OCI-LY7 (cell line): ENCODE results near the gene ZNF148.

Experiments used
- CTCF ChIP-seq: fragments of 200-600 bp; sonication (generic); conservative IDR thresholded peaks from 2 replicates; pipeline ENCODE4 v1.5.1; 2014; ENCODE audit warnings: mild to moderate bottlenecking, antibody characterized with exemption, low read length, moderate library complexity, mixed read lengths
- EZH2phosphoT487 ChIP-seq: fragments of 200-600 bp; sonication (generic); IDR thresholded peaks from 2 replicates; pipeline ENCODE4 v1.6.1; 2018; ENCODE audit warnings: low read depth, borderline replicate concordance, mild to moderate bottlenecking, mixed run types, antibody characterized with exemption, low read length, moderate library complexity, mixed read lengths

- no peak for TF ChIP-seq CTCF
- no peak for TF ChIP-seq EZH2phosphoT487
Measured at GRCh38 chr3:125281381-125281780, 93.7 kb downstream of the ZNF148 start.
